Neural crest cell (in vitro differentiated cells): Measurements from ENCODE around the gene BCL2L13. TPM values are rescaled to one million over a fixed set of nuclear protein-coding genes. Genes with fewer than 3 reads are reported as not detected.

ENCODE experiments used
- DNase-seq: peaks from one replicate; pipeline ENCODE4 v3.0.0; 2021; ENCODE audit warnings: low read depth, mixed read lengths, low spot score
- H3K27ac Mint-ChIP-seq: one replicate; pipeline ENCODE4 v1.8.0; 2021; ENCODE audit warnings: mild to moderate bottlenecking, mixed read lengths; ENCODE audit not compliant: unreplicated experiment
- H3K27me3 Mint-ChIP-seq: 2 replicates; pipeline ENCODE4 v1.8.0; 2021; ENCODE audit warnings: low read depth, mild to moderate bottlenecking, mixed read lengths
- H3K36me3 Mint-ChIP-seq: 2 replicates; pipeline ENCODE4 v1.8.0; 2021; ENCODE audit warnings: low read depth, mild to moderate bottlenecking, mixed read lengths
- H3K4me1 Mint-ChIP-seq: 2 replicates; pipeline ENCODE4 v1.8.0; 2021; ENCODE audit warnings: mixed read lengths
- H3K4me3 Mint-ChIP-seq: one replicate; pipeline ENCODE4 v1.8.0; 2021; ENCODE audit warnings: mild to moderate bottlenecking, mixed read lengths
- H3K9me3 Mint-ChIP-seq: 2 replicates; pipeline ENCODE4 v1.8.0; 2021; ENCODE audit warnings: mixed read lengths
- total RNA-seq: library from RNA; stranded (reverse); gene quantifications from 2 replicates; pipeline ENCODE4 v1.2.1, GENCODE V29; 2021
- TF ChIP-seq, protein P1 (sequence below): fragments of 200-600 bp; sonication (generic); conservative IDR thresholded peaks from 2 replicates; pipeline ENCODE4 v1.5.0; 2021; ENCODE audit warnings: antibody characterized with exemption, mild to moderate bottlenecking

The BCL2L13 gene
- total RNA-seq, 1 donor from 2014 or later = 37.5 TPM

DNA sequence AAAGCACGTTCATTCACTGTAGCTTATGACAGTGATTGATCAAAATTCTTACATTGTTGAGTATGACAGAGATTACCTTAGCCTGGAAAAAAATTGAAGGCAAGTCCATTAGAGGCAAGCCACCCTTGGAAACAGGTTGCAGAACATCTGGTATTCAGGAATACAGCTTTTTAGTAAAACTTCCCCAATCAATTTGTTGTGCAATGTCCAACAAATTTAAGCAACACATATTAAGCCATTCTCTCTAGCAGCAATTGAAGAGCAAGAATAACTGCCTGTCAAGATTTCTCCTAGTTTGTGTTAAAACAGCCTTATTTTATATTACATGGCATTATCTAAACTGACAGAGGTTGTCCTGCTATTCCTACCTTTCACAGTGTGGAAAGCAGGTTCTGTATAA lies 37.0 kb downstream of the BCL2L13 start:
- TF ChIP-seq, protein P1, sequence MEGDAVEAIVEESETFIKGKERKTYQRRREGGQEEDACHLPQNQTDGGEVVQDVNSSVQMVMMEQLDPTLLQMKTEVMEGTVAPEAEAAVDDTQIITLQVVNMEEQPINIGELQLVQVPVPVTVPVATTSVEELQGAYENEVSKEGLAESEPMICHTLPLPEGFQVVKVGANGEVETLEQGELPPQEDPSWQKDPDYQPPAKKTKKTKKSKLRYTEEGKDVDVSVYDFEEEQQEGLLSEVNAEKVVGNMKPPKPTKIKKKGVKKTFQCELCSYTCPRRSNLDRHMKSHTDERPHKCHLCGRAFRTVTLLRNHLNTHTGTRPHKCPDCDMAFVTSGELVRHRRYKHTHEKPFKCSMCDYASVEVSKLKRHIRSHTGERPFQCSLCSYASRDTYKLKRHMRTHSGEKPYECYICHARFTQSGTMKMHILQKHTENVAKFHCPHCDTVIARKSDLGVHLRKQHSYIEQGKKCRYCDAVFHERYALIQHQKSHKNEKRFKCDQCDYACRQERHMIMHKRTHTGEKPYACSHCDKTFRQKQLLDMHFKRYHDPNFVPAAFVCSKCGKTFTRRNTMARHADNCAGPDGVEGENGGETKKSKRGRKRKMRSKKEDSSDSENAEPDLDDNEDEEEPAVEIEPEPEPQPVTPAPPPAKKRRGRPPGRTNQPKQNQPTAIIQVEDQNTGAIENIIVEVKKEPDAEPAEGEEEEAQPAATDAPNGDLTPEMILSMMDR = no peak
- DNase-seq = no peak
- Mint-ChIP-seq H3K27me3 (no peaks in the 10 kb centered on the region), H3K4me1 (peaks cover 12% of the 10 kb centered on the region), H3K4me3 (no peak overlapping the region), H3K9me3 (no peaks in the 10 kb centered on the region), H3K36me3 (no peaks in the 10 kb centered on the region), H3K27ac (no peak overlapping the region)

DNA sequence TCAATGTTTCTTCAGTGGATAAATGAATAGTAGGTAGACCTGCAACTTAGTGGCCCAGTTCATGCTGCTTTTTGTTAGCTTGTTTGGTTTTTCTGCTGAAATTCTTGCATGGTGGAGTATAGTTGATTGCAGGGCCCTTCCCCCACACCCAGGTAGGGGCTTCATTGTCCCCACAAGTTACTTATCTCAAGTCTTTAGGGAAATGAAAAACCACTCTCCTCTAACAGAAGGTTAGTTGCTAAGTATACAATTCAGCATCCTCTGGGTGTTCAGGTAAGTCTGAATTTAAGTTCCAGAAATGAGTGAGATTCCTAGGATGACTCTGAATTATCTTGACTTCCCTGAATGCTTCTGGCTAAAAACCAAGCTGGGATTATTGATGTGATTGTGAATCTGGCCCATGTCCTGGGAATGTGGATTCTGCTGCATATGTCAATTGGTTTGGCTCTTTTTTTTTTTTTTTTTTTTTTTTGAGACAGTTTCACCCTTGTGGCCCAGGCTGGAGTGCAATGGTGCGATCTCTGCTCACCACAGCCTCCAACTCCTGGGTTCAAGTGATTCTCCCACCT lies 40.3 kb downstream of the BCL2L13 start:
- TF ChIP-seq, protein P1 = no peak
- DNase-seq = no peak
- H3K4me3 Mint-ChIP-seq = no peak overlapping the region
- H3K9me3 Mint-ChIP-seq = no peaks in the 10 kb centered on the region
- no peaks in the 10 kb centered on the region for H3K4me1 Mint-ChIP-seq
- no peaks in the 10 kb centered on the region for H3K27me3 Mint-ChIP-seq
- no peaks in the 10 kb centered on the region for H3K36me3 Mint-ChIP-seq
- H3K27ac Mint-ChIP-seq = no peak overlapping the region

DNA sequence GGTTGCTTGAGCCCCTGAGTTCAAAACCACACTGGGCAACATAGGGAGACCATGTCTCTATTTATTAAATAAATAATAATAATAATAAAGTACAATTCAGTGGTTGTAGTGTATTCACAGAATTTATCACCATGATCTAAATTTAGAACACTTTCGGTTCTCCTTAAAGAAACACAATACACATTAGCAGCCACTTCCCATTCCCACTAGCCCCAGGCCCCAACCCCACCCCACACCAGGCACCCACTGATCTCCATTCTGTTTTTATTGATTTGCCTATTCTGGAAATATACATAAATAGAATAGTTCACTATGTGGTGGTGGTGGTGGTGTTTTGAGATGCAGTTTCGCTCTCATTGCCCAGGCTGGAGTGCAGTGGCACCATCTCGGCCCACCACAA lies 45.7 kb downstream of the BCL2L13 start:
- Mint-ChIP-seq H3K9me3 (no peaks in the 10 kb centered on the region), H3K36me3 (no peaks in the 10 kb centered on the region), H3K27ac (no peak overlapping the region), H3K4me3 (no peak overlapping the region), H3K27me3 (no peaks in the 10 kb centered on the region), H3K4me1 (no peaks in the 10 kb centered on the region)
- DNase-seq = no peak
- TF ChIP-seq, protein P1 = no peak

DNA sequence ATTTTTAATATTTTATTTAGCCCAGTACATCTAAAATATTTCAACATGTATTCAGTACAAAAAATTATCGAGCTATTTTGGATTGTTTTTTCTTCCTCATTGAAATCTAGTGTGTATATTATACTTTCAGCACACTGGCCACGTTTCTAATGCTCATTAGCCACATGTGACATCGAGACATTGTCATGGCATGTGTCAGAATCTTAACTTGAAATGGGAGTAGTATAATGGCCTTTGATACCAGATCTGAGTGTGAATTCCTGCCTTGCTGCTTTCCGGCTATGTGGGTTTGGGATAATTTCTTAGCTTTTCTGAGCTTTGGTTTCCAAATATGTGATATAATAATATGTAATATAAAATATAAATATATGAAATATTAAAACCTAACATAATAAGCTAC lies 54.3 kb downstream of the BCL2L13 start:
- no peaks in the 10 kb centered on the region for H3K27me3 Mint-ChIP-seq
- no peaks in the 10 kb centered on the region for H3K4me1 Mint-ChIP-seq
- TF ChIP-seq, protein P1 = no peak
- H3K27ac Mint-ChIP-seq = no peak overlapping the region
- no peak for DNase-seq
- H3K9me3 Mint-ChIP-seq = no peaks in the 10 kb centered on the region
- no peaks in the 10 kb centered on the region for H3K36me3 Mint-ChIP-seq
- no peak overlapping the region for H3K4me3 Mint-ChIP-seq

DNA sequence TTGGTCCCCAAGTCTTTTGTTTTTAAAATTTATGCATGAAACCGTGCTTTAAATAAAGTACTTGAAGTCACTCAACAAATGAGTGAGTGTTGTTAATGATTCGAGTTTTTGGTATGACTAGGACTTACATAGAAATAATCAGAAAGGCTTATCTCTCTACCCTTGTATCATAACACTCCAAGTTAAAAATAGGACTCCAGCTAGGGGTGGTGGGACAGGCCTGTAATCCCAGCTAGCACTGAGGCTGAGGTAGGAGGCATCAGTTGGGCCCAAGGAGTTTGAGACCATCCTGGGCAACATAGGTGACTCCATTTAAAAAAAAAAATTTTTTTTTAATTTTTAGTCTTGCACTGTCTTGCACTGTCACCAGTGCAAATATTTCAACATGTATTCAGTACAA lies 55.6 kb downstream of the BCL2L13 start:
- Mint-ChIP-seq H3K4me3 (no peak overlapping the region), H3K36me3 (no peaks in the 10 kb centered on the region), H3K9me3 (no peaks in the 10 kb centered on the region), H3K27ac (no peak overlapping the region), H3K4me1 (no peaks in the 10 kb centered on the region), H3K27me3 (no peaks in the 10 kb centered on the region)
- DNase-seq = no peak
- TF ChIP-seq, protein P1 = no peak

DNA sequence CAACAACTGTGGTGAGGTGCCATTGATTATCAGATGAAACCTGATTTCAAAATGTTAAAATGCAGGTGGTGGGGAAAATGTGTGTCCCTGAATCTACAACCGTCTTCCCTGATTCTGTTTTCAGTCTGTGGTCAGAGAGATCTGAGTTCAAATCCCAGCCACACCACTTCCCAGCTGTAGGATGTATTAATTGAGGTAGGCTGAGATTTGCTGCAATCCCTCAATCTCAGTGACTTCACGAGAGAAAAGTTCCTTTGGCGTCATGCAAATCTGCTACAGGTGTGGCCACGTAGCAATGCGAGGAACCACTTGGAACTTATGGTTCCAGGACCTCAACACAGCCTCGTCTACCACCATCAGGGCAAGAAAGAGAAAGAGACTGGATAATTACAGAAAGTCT lies 56.2 kb downstream of the BCL2L13 start:
- H3K9me3 Mint-ChIP-seq = no peaks in the 10 kb centered on the region
- no peaks in the 10 kb centered on the region for H3K27me3 Mint-ChIP-seq
- no peaks in the 10 kb centered on the region for H3K4me1 Mint-ChIP-seq
- DNase-seq = no peak
- TF ChIP-seq, protein P1 = no peak
- no peak overlapping the region for H3K27ac Mint-ChIP-seq
- H3K36me3 Mint-ChIP-seq = no peaks in the 10 kb centered on the region
- H3K4me3 Mint-ChIP-seq = no peak overlapping the region
